ENCODE data around the gene STIP1. TPM values are rescaled to one million over a fixed set of nuclear protein-coding genes. Genes with fewer than 3 reads are reported as not detected.

The STIP1 gene
- total and polyA plus RNA-seq, 2 donors (not counting 1 experiment from before 2014, with no cell fraction given), result 49.8 to 78.7 TPM

DNA sequence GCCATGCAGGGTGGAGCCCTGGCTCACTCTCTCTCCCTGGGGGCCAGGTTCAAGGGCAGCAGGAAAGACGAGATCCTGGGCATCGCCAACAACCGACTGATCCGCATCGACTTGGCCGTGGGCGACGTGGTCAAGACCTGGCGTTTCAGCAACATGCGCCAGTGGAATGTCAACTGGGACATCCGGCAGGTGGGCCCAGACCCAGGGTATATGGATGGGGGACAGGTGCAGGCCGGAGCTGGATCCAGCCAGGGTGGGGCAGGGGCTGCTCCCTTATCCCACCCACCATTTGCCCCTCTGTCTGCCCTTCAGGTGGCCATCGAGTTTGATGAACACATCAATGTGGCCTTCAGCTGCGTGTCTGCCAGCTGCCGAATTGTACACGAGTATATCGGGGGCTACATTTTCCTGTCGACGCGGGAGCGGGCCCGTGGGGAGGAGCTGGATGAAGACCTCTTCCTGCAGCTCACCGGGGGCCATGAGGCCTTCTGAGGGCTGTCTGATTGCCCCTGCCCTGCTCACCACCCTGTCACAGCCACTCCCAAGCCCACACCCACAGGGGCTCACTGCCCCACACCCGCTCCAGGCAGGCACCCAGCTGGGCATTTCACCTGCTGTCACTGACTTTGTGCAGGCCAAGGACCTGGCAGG is 37.2 kb downstream of the STIP1 start:
- H3K4me1 Mint-ChIP-seq, result peaks cover 25% of the 10 kb centered on the region
- Histone ChIP-seq H2AFZ (ENCODE audit: insufficient read depth, low read depth, low read length, poor library complexity, severe bottlenecking) (no peak overlapping the region), H4K20me1 (ENCODE audit: control insufficient read depth, insufficient read depth, low read length, poor library complexity, severe bottlenecking) (peaks cover 30% of the 10 kb centered on the region), H3K27me3 (replicated peaks in 1 of 4; ENCODE audit: control extremely low read depth in 1 of 4, control insufficient read depth in 3 of 4, insufficient read depth in 4 of 4, low read length in 3 of 4) (no peaks in the 10 kb centered on the region), H3K4me1 (ENCODE audit: control insufficient read depth in 2 of 2, insufficient read depth in 2 of 2, low read length in 2 of 2) (peaks cover 16 to 27% of the 10 kb centered on the region in 2 donors), H3K9ac (ENCODE audit: low read length) (no peak overlapping the region), H3K36me3 (replicated peaks in 1 of 2; ENCODE audit: control extremely low read depth in 1 of 2, control insufficient read depth in 1 of 2, extremely low read depth in 1 of 2, insufficient read depth in 2 of 2, low read length in 1 of 2) (peaks cover 0 to 50% of the 10 kb centered on the region in 2 experiments), H3K27ac (ENCODE audit: low read length in 2 of 2) (no peak overlapping the region), H3K4me2 (replicated peaks; ENCODE audit: low read depth, low read length, poor library complexity, severe bottlenecking) (no peak overlapping the region), H3K9me3 (ENCODE audit: control extremely low read depth in 1 of 3, control insufficient read depth in 2 of 3, insufficient read depth in 1 of 3, low read length in 2 of 3) (no peaks in the 10 kb centered on the region), H3K79me2 (ENCODE audit: control insufficient read depth, insufficient read depth, low read length) (peaks cover 37% of the 10 kb centered on the region), H3K4me3 (ENCODE audit: control extremely low read depth in 1 of 5, extremely low read depth in 1 of 5, insufficient read depth in 1 of 5, low read depth in 2 of 5, low read length in 4 of 5) (no peak overlapping the region)
- DNase-seq (no peak), ATAC-seq (ENCODE audit: low read depth) (no peak)
- intact Hi-C loops (cut with micrococcal nuclease), result no loop called here
- no peak overlapping the region for H3K4me3 Mint-ChIP-seq
- POLR2A ChIA-PET, result interaction anchor here (0.9 to 6.3 kb wide), 4 partner anchors 9 to 82 kb away, joined by 3 to 78 read pairs (median 4); partner anchors contain the start of gene FERMT3
- no peaks in the 10 kb centered on the region for H3K27me3 Mint-ChIP-seq
- TF ChIP-seq EZH2 (IDR thresholded peaks at IDR 0.05; ENCODE audit: borderline replicate concordance, insufficient read depth, low read depth, low read length, poor library complexity, severe bottlenecking), result no peak
- TF ChIP-seq, protein P1, sequence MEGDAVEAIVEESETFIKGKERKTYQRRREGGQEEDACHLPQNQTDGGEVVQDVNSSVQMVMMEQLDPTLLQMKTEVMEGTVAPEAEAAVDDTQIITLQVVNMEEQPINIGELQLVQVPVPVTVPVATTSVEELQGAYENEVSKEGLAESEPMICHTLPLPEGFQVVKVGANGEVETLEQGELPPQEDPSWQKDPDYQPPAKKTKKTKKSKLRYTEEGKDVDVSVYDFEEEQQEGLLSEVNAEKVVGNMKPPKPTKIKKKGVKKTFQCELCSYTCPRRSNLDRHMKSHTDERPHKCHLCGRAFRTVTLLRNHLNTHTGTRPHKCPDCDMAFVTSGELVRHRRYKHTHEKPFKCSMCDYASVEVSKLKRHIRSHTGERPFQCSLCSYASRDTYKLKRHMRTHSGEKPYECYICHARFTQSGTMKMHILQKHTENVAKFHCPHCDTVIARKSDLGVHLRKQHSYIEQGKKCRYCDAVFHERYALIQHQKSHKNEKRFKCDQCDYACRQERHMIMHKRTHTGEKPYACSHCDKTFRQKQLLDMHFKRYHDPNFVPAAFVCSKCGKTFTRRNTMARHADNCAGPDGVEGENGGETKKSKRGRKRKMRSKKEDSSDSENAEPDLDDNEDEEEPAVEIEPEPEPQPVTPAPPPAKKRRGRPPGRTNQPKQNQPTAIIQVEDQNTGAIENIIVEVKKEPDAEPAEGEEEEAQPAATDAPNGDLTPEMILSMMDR (IDR thresholded peaks at IDR 0.05), result no peak
- CTCF ChIA-PET, result interaction anchor here (1.0 to 5.2 kb wide), 8 partner anchors 8 to 78 kb away, joined by 3 to 70 read pairs (median 6); partner anchors contain the start of genes FERMT3 and STIP1
- WGBS (ENCODE audit: insufficient coverage), result 92% methylated on average over 21 of the region's 24 CpGs
- H3K9me3 Mint-ChIP-seq (ENCODE audit: insufficient read depth), result no peaks in the 10 kb centered on the region
- no peak overlapping the region for H3K27ac Mint-ChIP-seq
